SHP77 (cell line): ENCODE data around the gene NFKBIE.
A peak's percentile ranks its signal among the peaks of the same experiment; 100 is the strongest.
"Not testable (repeated sequence)": the region's sequence is repeated elsewhere in the genome, so short reads cannot be mapped to it uniquely, and the experiment has no call there.

ENCODE experiments used
- DNase-seq, 2 experiments: peaks; one replicate each; lab custom pipeline; 2025; lab: John Stamatoyannopoulos, UW

The NFKBIE gene

GRCh38 chr6:44265007-44265721, at the start of gene NFKBIE:
Gene NFKBIE (minus strand): TSS chr6:44265551. CDS start chr6:44265346, 205 bp downstream.
- peak; percentile 85 to 86 for DNase-seq

- not testable (repeated sequence) for DNase-seq
Observed at GRCh38 chr6:44314657-44315056, 49.3 kb upstream of the NFKBIE start.

- peak; percentile 82 to 83 for DNase-seq
Observed at GRCh38 chr6:44312901-44313788, 47.8 kb upstream of the NFKBIE start, which contains the start of gene AARS2. Gene AARS2 (minus strand): TSS chr6:44313347. CDS start chr6:44313323, 24 bp downstream.

GRCh38 chr6:44311767-44312166, 46.4 kb upstream of the NFKBIE start:
- DNase-seq: no peak

- DNase-seq: no peak
Observed at GRCh38 chr6:44311304-44311703, 46.0 kb upstream of the NFKBIE start.

GRCh38 chr6:44310241-44310640, 44.9 kb upstream of the NFKBIE start:
- no peak for DNase-seq

GRCh38 chr6:44309631-44310030, 44.3 kb upstream of the NFKBIE start:
- no peak for DNase-seq

GRCh38 chr6:44309092-44309491, 43.7 kb upstream of the NFKBIE start:
- DNase-seq: no peak

GRCh38 chr6:44307217-44307616, 41.9 kb upstream of the NFKBIE start:
- DNase-seq: no peak

- no peak for DNase-seq
Observed at GRCh38 chr6:44306710-44307109, 41.4 kb upstream of the NFKBIE start.

- DNase-seq: no peak
Observed at GRCh38 chr6:44305200-44305725, 39.9 kb upstream of the NFKBIE start.

- peak; percentile 15 to 16 for DNase-seq
Observed at GRCh38 chr6:44304282-44305199, 39.2 kb upstream of the NFKBIE start.

- no peak for DNase-seq
Observed at GRCh38 chr6:44303842-44304241, 38.5 kb upstream of the NFKBIE start.

- no peak for DNase-seq
Observed at GRCh38 chr6:44302856-44303255, 37.5 kb upstream of the NFKBIE start.

GRCh38 chr6:44301782-44302564, 36.6 kb upstream of the NFKBIE start:
- no peak for DNase-seq

GRCh38 chr6:44301106-44301505, 35.8 kb upstream of the NFKBIE start:
- DNase-seq: no peak

GRCh38 chr6:44300292-44300823, 35.0 kb upstream of the NFKBIE start:
- DNase-seq: no peak

- DNase-seq: no peak
Observed at GRCh38 chr6:44298864-44299263, 33.5 kb upstream of the NFKBIE start.

GRCh38 chr6:44298055-44298803, 32.9 kb upstream of the NFKBIE start:
- peak in 1 of 2 experiments; percentile 6 for DNase-seq
